H1 (cell line): Measurements from ENCODE around the gene HACD2. TPM values are rescaled to one million over a fixed set of nuclear protein-coding genes. Genes with fewer than 3 reads are reported as not detected.

Experiments
- CHD1 ChIP-seq: IDR thresholded peaks from 2 replicates; pipeline ENCODE4 v1.6.1; 2012; ENCODE audit warnings: low read depth, low read length, improper control_type of control experiment
- RXRA ChIP-seq: IDR thresholded peaks from 2 replicates; pipeline ENCODE4 v1.6.1; 2011; ENCODE audit warnings: low read depth, mild to moderate bottlenecking, low read length, moderate library complexity; ENCODE audit not compliant: insufficient read depth
- SAP30 ChIP-seq: fragments of 300-600 bp; sonication (generic); IDR thresholded peaks from 2 replicates; pipeline ENCODE4 v1.7.1; 2012; ENCODE audit warnings: low read length, moderate library complexity, mild to moderate bottlenecking, inconsistent platforms; ENCODE audit not compliant: insufficient read depth, insufficient replicate concordance
- polyA plus RNA-seq, 7 experiments: library from polyadenylated mRNA; depleted of rRNA in 3 of 7; stranded (reverse) in 5 of 7; unstranded in 2 of 7; fragments of >200 nt in 5 of 7; fragments of 200-250 nt in 2 of 7; gene quantifications; 1 replicate in 5 of 7; 2 replicates in 1 of 7; 4 replicates in 1 of 7; pipeline versions ENCODE4 v1.2.1 to v1.2.3, GENCODE V29; 2011 to 2013; ENCODE audit warnings: missing spikeins in 2 of 7, mixed read lengths in 2 of 7
- total RNA-seq: library from RNA; stranded (reverse); fragmentation: NEBNext Ultra II Directional; extraction: Animal tissue kit (Norgen Biotek cat#: 25700); gene quantifications from 2 replicates; pipeline ENCODE4 v1.2.1, GENCODE V29; 2021

HACD2 gene
- total and polyA plus RNA-seq, 2 of the 8 experiments (the other 6 are each of a cell fraction or from before 2014, with no cell fraction given) = 24.9 to 31.2 TPM

DNA sequence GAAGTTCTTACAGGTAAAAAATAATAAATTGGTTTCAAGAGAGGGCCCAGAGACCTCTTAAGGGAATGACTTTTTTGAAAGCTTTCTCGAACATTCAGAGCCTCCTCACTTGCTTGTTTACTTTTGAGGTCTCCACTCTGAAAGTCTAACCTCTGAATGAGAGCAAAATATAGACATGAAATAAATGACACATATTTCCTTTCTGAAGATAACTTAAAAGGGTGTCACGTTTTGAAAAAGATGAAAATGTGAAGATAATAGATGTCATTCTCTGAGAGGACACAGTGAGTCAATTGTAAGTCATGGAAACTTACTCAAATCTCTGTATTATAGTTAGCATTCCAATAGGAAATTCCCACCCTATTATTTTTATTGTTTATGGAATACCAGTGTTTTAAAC lies 44.6 kb downstream of the HACD2 start (continued):
- TF ChIP-seq RXRA (no peak), CHD1 (no peak), SAP30 (no peak)
- TF ChIP-seq, all 59 proteins: peak for 0
